Caki2 (cell line): ENCODE data around the gene MYOCD. TPM values are rescaled to one million over a fixed set of nuclear protein-coding genes. Genes with fewer than 3 reads are reported as not detected.
A peak's percentile ranks its signal among the peaks of the same experiment; 100 is the strongest.
"Not testable (repeated sequence)": the region's sequence is repeated elsewhere in the genome, so short reads cannot be mapped to it uniquely, and the experiment has no call there.

ENCODE experiments used
- DNase-seq: peaks from one replicate; pipeline ENCODE4 v3.0.0-alpha.2; 2015; ENCODE audit warnings: low read depth
- in situ Hi-C: cut with HindIII; loops from 2 replicates; pipeline ENCODE4 v1.10.0; 2016; ENCODE audit warnings: low sequenced_read_pairs, low pct_unique_long_range_greater_than_20kb, mixed read lengths
- total RNA-seq: library from RNA; depleted of rRNA; stranded (reverse); fragments of >200 nt; shearing (Covaris generic); gene quantifications from 2 replicates; pipeline ENCODE4 v1.2.3, GENCODE V29; 2014; ENCODE audit warnings: low replicate concordance; rRNA removed

Gene MYOCD, protein sequence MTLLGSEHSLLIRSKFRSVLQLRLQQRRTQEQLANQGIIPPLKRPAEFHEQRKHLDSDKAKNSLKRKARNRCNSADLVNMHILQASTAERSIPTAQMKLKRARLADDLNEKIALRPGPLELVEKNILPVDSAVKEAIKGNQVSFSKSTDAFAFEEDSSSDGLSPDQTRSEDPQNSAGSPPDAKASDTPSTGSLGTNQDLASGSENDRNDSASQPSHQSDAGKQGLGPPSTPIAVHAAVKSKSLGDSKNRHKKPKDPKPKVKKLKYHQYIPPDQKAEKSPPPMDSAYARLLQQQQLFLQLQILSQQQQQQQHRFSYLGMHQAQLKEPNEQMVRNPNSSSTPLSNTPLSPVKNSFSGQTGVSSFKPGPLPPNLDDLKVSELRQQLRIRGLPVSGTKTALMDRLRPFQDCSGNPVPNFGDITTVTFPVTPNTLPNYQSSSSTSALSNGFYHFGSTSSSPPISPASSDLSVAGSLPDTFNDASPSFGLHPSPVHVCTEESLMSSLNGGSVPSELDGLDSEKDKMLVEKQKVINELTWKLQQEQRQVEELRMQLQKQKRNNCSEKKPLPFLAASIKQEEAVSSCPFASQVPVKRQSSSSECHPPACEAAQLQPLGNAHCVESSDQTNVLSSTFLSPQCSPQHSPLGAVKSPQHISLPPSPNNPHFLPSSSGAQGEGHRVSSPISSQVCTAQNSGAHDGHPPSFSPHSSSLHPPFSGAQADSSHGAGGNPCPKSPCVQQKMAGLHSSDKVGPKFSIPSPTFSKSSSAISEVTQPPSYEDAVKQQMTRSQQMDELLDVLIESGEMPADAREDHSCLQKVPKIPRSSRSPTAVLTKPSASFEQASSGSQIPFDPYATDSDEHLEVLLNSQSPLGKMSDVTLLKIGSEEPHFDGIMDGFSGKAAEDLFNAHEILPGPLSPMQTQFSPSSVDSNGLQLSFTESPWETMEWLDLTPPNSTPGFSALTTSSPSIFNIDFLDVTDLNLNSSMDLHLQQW
- 1.4 and 1.8 TPM in 2 replicates for total RNA-seq

DNA sequence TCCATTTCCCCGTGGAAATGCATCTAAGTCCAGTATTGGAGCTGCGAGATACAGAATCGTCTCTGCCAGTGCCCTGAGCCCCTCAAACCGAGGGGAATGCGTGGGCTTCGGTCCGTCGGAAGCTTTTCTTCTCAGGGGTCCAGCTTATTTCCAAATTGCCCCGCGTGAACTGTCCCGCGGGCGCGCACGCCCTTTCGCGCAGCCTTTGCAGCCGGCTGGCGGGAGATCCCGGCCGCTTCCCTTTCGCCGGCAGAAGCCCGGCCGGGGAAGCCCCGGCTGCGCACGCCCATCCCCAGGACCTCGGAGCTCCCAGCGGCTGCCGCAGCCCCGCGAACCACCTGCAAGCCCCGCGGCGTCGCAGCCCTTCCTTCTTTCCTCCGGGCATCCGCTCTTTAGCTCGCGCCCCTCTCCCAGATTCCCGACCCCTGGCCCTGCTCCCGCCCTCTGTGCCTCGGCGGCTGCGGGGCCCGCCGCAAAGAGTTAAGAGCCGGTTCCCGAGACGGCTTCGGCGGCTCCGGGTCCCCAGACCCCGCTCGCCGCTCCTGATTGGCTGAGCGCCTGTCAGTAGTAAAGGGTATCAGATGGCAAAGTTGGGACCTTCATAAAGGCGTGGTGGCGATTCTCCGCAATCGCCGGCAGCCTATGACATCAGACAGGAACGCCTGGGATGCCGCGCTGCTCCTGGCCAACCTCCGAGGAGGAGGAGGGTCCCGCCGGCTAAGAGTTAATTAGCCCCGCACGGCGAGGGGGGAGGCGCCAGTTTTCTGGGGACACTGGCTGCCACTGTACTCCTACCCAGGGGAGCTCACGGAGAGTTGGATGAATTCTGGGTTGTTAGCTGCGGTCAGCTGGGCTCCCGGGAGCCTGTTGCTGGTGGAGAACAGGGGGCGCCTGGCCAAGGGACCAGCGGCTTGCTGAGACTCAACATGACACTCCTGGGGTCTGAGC lies at the start of gene MYOCD:
MYOCD (plus strand) TSS at position 628 of the 948 bp plus-strand sequence; CDS start at position 927, 299 bp downstream.
- peak; percentile 85 for DNase-seq
- in situ Hi-C loops = no loop called here

DNA sequence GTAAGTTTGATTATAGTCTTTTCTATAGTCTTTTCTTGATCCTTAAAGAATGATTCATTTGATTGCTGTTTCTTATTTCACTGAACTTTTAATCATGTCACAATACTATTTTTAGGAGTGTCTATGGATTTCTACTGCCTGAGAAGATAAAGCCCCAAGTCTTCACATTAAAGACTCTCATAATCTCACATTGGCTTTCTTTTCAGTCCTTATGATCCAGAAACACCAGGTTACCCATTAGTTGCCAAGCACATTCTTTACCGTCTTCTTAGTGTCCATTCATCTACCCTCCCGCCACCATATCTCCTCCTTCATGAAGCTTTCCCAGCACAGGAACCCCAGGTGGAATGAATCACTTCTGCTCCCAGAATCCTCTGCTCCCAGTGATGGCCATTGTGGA lies 49.5 kb upstream of the MYOCD start:
- no peak for DNase-seq
- in situ Hi-C loops = no loop called here

DNA sequence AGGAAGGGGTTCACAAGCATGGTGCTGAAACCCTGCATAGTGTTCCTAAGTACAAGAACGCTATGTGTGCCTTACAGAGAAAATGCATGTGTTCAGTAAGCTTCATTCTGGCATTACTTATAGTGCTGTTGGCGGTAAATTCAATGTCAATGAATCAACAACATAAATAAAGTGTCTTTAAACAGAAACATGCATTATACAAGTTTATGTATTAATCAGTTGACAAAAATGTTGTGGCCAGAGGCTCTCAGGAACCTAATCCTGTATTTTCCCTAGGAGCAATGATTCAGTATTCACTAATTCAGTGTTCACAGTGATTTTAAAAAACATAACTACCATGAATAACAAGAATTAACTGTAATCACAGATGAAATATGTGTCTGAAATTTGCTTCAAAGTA lies 47.1 kb upstream of the MYOCD start:
- in situ Hi-C loops = no loop called here

DNA sequence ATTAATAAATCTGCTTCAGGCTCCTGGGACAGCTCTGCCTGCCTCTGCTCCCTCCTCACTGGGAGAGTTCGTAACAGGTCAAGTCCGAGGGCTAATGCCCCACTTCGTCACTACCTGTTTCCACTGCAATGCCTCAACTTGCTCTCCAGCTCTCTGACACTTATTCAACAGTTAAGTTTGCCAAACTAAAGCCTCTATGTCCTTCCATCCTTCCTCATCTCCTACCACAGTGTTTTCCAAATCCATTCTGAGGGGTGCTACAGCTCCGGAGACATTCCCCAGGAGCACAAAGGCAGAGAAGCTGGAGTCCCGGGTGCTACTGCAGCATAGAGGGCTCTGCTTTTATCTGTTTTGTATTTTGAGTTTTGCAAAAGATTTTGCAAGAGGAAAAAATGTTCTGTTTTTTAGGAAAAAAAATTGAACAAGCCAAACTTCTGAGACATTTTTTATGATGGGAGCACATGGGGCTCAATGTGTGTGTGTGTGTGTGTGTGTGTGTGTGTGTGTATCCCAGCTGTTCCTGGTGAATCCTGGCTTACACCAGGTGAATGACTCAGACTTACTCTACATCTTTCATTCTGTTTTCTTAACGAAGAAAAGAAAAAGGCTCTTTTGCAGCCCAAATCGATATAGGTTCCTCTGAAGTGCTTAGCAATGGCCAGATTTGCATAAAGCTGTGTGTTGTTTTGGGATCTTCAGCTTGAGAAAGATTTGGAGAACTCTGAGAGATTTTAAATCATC lies 46.1 kb upstream of the MYOCD start:
- in situ Hi-C loops = no loop called here
- no peak for DNase-seq

More for the DNA sequence above, 47.1 kb upstream of the MYOCD start:
- no peak for DNase-seq

DNA sequence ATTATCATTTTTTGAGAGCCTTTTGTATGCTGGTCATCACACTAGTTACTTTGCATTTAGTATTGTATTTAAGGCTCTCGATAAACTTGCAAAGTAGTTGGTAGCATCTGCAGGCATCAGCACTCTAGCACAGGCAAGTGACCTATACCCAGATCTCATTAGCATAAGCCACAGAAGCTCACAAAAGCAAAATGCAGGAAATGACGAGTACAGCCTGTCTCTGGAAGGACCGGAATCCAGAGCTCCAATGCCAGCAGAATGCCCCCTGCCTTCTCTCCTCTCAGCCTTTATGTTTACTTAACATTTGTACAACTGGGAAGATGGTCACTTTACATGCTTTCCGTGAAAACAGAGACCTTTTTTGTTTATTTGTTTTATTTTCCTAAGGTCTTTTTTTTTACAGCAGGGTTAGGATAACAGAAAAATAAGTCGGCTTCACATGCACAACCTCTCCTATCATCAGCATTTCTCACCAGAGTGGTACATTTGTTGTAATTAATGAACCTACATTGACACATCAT lies 45.4 kb upstream of the MYOCD start:
- in situ Hi-C loops = no loop called here
- DNase-seq = peak; percentile 83

DNA sequence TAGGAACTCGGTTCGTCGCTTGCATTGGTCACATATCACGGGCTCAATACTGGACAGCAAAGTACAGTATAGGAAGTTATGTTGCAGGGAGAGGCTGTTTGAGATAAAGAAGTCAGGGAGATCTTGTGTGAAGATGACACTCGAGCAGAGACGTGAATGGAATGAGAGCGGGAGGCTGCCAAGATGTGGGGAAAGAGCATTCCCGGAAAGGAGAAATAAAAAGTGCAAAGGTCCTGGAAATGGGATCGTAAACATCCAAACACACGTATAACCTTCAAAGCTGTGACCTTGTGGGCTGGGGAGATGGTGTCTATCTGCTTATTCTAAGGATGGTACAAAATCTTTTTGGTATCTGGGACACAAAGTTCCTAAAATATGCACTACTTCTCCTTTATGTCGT lies 43.0 kb upstream of the MYOCD start:
- in situ Hi-C loops = no loop called here
- DNase-seq = no peak

DNA sequence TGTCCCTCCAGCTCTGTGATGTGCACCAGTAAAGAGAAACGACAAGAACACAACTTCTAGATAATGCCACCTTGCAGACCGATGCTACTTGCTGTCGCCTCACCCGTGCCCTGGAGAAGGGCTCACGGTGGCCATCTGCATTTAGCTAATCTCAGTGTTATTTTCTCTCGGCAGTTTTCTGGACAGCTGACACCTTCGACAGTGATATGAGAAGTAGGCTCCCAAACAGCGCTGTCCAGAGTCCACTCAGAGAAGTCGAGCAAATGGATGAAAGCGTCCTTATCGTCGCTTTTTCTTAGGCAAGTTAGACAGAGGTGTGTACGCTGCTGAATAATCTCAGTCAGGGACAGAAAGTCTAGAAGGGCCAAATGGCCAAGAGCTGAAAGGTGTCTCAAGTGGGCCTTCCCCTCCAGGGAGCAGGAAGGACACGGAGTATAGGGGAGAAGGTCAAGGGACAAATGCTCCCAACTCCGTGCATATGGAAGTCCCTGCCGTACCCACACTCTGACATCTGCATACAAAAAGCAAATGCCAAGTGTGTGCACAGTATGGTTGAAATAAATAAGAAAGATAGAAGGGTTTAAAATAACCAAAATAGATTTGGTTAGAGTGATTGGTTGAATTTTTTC lies 42.4 kb upstream of the MYOCD start:
- in situ Hi-C loops = no loop called here
- DNase-seq = no peak

DNA sequence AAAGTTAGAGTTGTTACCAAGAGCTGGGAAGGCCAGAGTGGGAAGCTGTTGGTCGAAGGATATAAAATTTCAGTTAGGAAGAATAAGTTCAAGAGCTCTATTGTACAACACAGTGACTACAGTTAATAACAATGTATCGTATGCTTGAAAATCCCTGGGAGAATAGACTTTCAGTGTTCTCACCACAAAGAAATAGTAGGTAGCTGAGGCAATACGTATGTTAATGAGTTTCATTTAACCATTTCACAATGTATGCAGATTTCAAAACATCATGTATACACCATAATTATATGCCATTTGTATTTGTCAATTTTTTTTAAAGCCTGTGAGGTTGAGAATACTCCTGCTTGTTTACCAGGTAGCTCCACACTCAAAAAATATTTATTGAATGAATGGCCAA lies 41.5 kb upstream of the MYOCD start:
- in situ Hi-C loops = no loop called here
- no peak for DNase-seq

DNA sequence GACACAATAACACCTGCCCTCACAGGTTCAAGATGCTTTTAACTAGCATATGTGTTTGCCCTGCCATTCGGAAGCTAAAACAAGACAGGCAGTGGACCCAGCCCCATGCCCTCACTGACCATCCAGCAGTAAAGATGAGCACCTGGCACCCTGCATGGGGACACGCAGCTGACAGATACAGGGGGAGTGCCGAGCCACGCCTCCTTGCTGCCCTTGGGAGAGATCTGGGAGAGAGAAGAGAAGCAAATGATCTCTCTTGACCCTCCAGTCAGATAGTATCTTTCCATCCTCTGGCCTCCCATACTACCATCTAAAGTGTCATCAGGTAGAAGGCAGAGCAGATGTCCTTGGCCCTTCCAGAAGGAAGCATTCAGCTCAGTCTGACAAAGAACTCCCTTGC lies 40.6 kb upstream of the MYOCD start:
- in situ Hi-C loops = no loop called here
- no peak for DNase-seq

DNA sequence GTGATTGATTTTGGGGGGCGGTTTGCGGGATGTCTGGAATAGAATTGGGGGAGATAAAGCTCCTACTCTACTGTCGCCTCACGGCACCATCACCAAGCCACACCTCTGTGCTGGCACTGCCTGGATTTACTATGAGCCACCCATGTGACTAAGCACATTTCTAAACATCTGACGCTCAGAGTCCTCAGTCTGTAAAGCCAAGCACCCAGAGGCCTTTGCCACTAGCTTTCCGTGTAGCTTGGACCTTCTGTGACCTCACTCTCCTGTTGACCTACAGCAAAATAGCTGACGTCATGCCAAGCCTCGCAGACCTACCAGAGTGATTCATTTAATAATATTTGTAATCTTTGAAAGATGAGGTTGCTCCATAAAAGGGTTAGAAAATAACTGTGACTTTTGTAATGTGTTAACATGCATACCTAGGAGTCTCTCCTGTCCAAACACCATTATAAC lies 38.5 kb upstream of the MYOCD start:
- DNase-seq = peak; percentile 96
- in situ Hi-C loops = no loop called here

DNA sequence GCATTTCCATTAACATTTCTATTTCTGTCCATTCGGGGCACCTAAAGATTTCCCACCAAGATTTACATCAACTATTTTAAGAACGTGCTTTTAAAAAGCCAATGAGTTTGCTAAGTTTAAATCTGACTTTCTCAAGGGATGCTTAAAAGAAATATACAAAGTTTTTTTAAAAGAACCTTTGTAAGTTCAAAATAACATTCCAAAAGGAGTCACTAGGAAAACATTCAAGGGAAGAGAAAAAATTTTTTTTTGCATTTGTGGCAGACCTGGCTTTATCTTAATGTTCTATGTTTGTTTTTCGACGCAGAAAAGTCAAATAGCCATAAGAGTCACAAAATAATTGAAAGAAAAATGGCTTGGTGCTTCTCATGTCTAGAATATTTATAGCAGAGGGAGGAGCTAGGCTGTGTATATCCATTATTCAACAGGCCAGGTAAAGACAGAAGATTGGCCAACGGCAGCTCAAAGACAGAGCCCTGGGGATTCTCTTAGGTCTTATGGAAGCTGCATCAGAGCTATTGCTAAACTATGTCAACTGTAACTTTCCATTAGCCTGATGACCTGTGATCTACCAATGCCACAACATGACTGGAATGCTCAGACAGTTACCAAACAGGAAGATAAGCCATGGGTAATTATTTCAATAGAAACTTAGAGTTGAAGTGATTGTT lies 37.8 kb upstream of the MYOCD start:
- DNase-seq = peak; percentile 89
- in situ Hi-C loops = no loop called here

DNA sequence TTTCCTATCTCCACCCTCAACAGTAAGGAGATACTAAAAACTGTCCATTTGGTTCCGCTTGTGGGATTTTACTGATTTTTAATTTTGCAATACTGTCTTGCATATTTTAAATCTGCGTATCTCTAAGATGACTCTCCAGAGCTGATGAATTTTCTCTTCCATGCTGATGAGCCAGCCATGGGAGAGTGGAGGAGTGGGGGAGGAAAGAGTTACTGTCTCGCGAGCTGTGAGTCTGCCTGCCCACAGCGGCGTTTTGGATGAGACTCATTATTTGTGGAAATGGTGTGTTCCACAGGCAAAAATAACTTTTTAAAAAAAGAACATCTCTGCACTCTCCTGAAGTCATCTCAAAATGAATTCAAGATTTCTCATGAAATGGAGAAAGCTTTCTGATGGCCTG lies 34.6 kb upstream of the MYOCD start:
- no peak for DNase-seq

DNA sequence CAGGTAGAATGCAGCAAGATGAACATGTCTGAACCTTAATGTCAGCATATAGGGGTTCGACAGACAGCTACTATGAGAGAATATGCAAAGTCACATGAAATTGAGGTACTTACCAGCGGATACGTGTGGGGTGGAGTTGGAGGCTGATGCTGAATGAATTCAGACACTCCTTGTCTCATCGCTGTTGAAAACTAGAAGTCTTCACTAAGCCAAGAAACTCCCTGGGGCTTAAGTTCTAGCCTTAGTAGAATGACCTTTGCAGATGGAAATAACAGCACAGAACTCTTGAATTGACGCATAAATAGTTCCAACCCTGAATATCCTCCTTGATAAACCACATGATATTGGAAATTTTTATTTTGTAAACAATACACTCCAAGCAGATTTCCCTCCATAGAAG lies 32.9 kb upstream of the MYOCD start:
- no peak for DNase-seq
- in situ Hi-C loops = no loop called here

More for the DNA sequence above, 34.6 kb upstream of the MYOCD start:
- in situ Hi-C loops = no loop called here

DNA sequence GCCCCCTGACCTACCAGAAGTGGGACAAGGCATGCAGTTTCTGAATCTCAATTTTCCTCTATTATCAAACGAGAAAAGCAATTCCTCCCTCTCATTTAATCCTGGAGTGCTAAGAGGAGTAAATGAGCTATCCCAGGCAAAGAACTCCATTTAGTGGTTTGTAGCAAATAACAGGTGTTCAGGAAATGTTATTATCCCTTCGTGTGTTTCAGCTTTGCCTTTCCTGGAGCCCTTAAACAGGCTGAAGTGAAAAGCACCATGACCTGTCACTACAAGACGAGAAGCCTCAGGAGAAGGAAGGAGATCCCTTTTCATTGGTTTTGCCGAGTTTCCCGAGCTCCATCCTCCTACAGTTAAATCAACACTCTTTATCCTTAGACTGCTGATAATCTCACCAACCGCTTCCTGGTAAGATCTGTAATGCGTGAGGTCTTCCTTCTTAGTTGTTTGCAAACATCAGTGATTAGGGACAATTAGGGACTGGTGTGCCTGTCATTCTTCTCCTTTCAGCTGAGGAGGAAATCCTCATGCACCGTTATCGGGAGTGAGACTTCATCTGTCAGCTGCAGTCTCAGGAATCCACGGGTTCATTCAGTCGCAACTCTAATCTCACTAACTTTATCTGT lies 30.8 kb upstream of the MYOCD start:
- DNase-seq = no peak
- in situ Hi-C loops = no loop called here

DNA sequence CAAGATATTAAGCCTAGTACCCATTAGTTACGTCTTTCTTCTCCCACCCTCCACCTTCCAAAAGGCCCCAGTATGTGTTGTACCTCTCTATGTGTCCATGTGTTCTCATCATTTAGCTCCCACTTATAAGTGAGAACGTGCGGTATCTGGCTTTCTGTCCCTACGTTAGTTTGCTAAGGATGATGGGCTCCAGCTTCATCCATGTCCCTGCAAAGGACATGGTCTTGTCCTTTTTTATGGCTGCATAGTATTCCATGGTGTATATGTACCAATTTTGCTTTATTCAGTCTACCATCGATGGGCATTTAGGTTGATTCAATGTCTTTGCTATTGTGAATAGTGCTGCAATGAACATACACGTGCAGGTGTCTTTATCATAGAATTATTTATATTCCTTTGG lies 29.7 kb upstream of the MYOCD start:
- DNase-seq, in situ Hi-C loops: not testable (repeated sequence)

DNA sequence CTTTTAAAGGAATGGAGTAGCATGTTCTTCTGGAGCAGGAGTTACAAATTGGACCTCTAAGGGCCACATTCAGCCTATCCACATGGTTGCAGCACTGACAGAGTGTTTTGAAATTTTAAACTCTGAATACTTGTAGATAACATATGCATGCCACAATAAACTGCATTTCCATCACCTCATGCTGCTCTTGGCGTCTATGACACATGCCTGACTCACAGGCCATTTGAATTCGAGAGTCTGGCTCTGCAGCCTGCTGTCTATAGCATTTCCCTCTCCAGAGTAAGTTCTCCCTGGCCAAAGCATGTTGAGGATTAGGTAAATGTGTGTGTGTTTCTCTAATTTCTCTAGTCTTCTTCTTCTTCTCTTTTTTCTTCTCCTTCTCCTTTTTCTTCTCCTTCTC lies 28.7 kb upstream of the MYOCD start:
- peak; percentile 70 for DNase-seq
- in situ Hi-C loops = no loop called here
